Melanocyte of skin (primary cell): ENCODE measurements around the gene TAF5. TPM values are rescaled to one million over a fixed set of nuclear protein-coding genes. Genes with fewer than 3 reads are reported as not detected.

Experiments used
- total RNA-seq, 2 donors: library from RNA; depleted of rRNA; stranded (reverse); fragments of >200 nt; gene quantifications; 2 replicates each; pipeline ENCODE4 v1.2.3, GENCODE V29; 2012

The TAF5 gene
- 1 to 10 TPM; 2.8 to 5.3 TPM for total RNA-seq

GRCh38 chr10:103367782-103368518 is at the start of gene TAF5:
TSS of gene TAF5 (plus strand) at chr10:103367976. CDS start at chr10:103367990, 14 bp downstream.

GRCh38 chr10:103350517-103351260 is 17.1 kb upstream of the TAF5 start, which contains the start of gene PCGF6:
TSS of gene PCGF6 (minus strand) at chr10:103351140. CDS start at chr10:103351066, 74 bp downstream.

GRCh38 chr10:103396067-103396788 is 28.5 kb downstream of the TAF5 start, which contains the start of the genes ATP5MK and PDCD11:
TSS of gene ATP5MK (minus strand) at chr10:103396475. CDS start at chr10:103392457, 4,018 bp downstream.
TSS of gene PDCD11 (plus strand) at chr10:103396626. CDS start at chr10:103398427, 1,801 bp downstream.

Other genes with a start within 250 kb of the TAF5 start
- 10 to 100 TPM; 26.5 to 37.3 TPM for gene NT5C2, start 174.7 kb upstream of the TAF5 start, total RNA-seq
- under 1 TPM; under 0.01 to 0.33 TPM for gene RPEL1, start 122.1 kb upstream of the TAF5 start, total RNA-seq
- gene INA, start 90.8 kb upstream of the TAF5 start, total RNA-seq, result under 1 TPM in 1 of 2 donors, not detected in 1; under 0.01 TPM
- gene PCGF6, start 16.8 kb upstream of the TAF5 start, total RNA-seq, result 10 to 100 TPM in 1 of 2 donors, 1 to 10 TPM in 1; 8.9 to 15.3 TPM
- gene ATP5MK, start 28.5 kb downstream of the TAF5 start, total RNA-seq, result 100 to 1,000 TPM; 170 to 231 TPM
- 10 to 100 TPM; 28.2 to 41.6 TPM for gene PDCD11, start 28.6 kb downstream of the TAF5 start, total RNA-seq
- gene CALHM2, start 84.4 kb downstream of the TAF5 start, total RNA-seq, result 1 to 10 TPM; 8.3 to 10.0 TPM
- not detected for gene CALHM1, start 90.9 kb downstream of the TAF5 start, total RNA-seq
- gene CALHM3, start 111.3 kb downstream of the TAF5 start, total RNA-seq, result not detected
- under 1 TPM; under 0.01 to 0.34 TPM for gene NEURL1, start 125.7 kb downstream of the TAF5 start, total RNA-seq